Measurements from ENCODE around the gene ACE2. TPM values are rescaled to one million over a fixed set of nuclear protein-coding genes. Genes with fewer than 3 reads are reported as not detected.

ACE2 gene
- total RNA-seq, 1 donor from 2014 or later: not detected

DNA sequence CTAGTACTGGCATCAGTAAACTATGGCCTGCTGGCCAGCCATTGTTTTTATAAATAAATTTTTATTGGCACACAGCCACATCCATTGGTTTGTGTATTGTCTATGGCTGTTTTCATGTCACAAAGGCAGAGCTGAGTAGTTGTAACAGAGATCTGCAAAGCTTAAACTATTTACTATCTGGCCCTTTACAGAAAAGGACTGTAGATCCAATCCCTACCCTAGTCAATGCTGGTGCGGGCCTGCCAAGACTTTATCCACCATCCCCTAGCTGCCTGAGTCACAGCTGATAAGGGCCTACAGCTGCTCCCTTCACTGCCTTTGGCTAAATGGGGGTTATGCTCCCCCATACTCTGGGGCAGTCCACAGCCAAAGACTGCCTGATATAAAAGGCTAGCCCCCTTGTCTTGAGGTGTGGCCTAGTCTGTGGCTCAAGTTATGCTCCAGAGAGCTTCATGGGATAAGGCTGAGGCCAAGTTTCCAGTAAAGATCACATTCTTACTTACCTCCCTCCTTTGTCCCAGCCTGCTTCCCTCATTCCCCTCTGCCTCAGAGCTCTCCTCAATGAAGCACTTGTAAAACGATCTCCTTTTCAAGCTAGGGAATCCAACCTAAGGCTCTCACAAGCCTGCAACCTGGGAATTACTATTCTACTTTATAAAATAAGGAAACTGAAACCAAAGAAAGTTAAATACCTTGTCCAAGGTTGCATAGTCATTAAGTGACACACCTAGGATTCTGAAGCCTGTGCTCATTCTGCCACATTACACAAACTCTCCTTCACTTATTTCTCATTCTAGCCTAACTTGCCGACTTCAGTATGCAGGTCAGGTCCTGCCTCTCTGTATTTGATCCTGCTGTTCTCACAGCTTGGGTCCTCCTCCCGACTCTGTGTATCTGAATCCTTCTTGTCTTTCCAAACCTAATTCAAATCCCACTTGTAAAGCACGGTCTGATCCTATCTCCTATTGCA lies 20.7 kb downstream of the ACE2 start:
- no peaks in the 10 kb centered on the region for H3K9me3 Mint-ChIP-seq
- H3K4me1 Mint-ChIP-seq: no peaks in the 10 kb centered on the region
- ChIA-PET CTCF (no interaction called here), POLR2A (no interaction called here)
- intact Hi-C loops (cut with micrococcal nuclease): no loop called here
- TF ChIP-seq, protein P1, sequence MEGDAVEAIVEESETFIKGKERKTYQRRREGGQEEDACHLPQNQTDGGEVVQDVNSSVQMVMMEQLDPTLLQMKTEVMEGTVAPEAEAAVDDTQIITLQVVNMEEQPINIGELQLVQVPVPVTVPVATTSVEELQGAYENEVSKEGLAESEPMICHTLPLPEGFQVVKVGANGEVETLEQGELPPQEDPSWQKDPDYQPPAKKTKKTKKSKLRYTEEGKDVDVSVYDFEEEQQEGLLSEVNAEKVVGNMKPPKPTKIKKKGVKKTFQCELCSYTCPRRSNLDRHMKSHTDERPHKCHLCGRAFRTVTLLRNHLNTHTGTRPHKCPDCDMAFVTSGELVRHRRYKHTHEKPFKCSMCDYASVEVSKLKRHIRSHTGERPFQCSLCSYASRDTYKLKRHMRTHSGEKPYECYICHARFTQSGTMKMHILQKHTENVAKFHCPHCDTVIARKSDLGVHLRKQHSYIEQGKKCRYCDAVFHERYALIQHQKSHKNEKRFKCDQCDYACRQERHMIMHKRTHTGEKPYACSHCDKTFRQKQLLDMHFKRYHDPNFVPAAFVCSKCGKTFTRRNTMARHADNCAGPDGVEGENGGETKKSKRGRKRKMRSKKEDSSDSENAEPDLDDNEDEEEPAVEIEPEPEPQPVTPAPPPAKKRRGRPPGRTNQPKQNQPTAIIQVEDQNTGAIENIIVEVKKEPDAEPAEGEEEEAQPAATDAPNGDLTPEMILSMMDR (IDR thresholded peaks at IDR 0.05): no peak
- DNase-seq (no peak), ATAC-seq (ENCODE audit: low read depth) (no peak)
- no peak overlapping the region for H3K4me3 Mint-ChIP-seq
- H3K27me3 Mint-ChIP-seq: no peaks in the 10 kb centered on the region
- no peaks in the 10 kb centered on the region for H3K36me3 Mint-ChIP-seq (ENCODE audit: low read depth)
- no peak overlapping the region for H3K27ac Mint-ChIP-seq

DNA sequence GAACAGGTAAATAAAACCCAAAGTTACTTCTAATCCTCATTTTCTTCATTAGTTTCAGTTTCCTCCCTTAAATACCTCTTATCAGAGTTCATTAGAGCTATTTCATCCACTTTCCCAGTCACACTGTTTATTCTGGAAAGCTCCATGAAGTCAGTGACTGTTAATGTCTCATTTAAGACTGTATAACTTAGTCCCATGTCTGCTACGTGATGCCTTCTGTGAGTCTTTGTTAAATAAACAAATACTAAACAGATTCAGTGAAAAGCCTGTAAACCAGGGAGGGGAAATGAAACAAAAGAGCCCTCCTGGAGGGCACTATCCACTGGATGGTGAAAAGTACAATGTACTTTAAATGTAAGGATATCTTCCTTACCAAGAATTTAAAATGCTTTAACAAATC lies 24.7 kb downstream of the ACE2 start:
- H3K27ac Mint-ChIP-seq: no peak overlapping the region
- intact Hi-C loops (cut with micrococcal nuclease): no loop called here
- no peaks in the 10 kb centered on the region for H3K27me3 Mint-ChIP-seq

DNA sequence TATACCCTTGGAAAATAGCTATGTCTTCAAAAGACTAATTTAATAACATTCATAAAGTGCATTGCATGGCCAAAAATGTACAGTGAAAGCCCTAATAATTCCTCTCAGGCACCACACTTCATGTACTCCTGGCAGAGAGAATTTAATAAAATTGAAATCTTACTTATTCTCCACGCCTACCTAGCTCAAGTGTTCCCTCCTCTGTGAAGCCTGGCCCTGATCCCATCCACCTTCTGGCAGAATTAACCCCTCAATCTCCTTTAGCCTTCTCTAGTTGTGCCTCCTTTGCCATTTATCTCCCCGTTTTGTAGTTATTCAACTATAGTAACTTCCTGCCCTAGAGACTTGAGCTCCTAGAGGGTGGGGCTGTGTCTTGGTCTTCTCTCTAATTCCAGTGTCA lies 26.7 kb downstream of the ACE2 start:
- H3K4me3 Mint-ChIP-seq: no peak overlapping the region
- no peaks in the 10 kb centered on the region for H3K9me3 Mint-ChIP-seq
- no peaks in the 10 kb centered on the region for H3K27me3 Mint-ChIP-seq
- ChIA-PET POLR2A (no interaction called here), CTCF (no interaction called here)
- no peaks in the 10 kb centered on the region for H3K36me3 Mint-ChIP-seq (ENCODE audit: low read depth)
- DNase-seq (no peak), ATAC-seq (ENCODE audit: low read depth) (no peak)
- TF ChIP-seq, protein P1 (IDR thresholded peaks at IDR 0.05): no peak
- no peaks in the 10 kb centered on the region for H3K4me1 Mint-ChIP-seq
- intact Hi-C loops (cut with micrococcal nuclease): no loop called here
- no peak overlapping the region for H3K27ac Mint-ChIP-seq

More for the DNA sequence above, 24.7 kb downstream of the ACE2 start:
- no peaks in the 10 kb centered on the region for H3K9me3 Mint-ChIP-seq
- no peaks in the 10 kb centered on the region for H3K4me1 Mint-ChIP-seq
- no peaks in the 10 kb centered on the region for H3K36me3 Mint-ChIP-seq (ENCODE audit: low read depth)
- no peak overlapping the region for H3K4me3 Mint-ChIP-seq
- DNase-seq (no peak), ATAC-seq (ENCODE audit: low read depth) (no peak)
- ChIA-PET CTCF (no interaction called here), POLR2A (no interaction called here)
- TF ChIP-seq, protein P1 (IDR thresholded peaks at IDR 0.05): no peak

DNA sequence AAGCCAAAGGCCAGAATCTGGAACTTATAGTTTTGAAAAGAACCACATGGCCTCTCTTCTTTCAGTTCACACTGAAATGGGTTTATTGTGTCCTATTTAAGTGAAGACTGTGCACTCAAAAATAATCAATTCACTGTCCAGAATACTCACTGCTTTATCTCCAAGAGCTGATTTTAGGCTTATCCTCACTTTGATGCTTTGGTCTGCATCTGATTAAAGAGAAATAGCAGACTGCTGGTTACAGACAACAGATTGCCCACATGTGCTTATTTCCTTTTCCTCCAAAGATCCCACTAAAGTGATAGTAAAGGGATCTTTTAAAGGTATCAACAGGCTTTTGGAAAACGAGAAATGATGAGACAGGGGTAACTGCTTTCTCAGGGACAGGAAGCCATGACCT lies 30.6 kb downstream of the ACE2 start:
- H3K4me3 Mint-ChIP-seq: no peak overlapping the region
- H3K9me3 Mint-ChIP-seq: no peaks in the 10 kb centered on the region
- intact Hi-C loops (cut with micrococcal nuclease): no loop called here
- CTCF ChIA-PET: no interaction called here
- POLR2A ChIA-PET: no interaction called here
- H3K27me3 Mint-ChIP-seq: peaks cover 2% of the 10 kb centered on the region
- no peak overlapping the region for H3K27ac Mint-ChIP-seq
- DNase-seq (no peak), ATAC-seq (ENCODE audit: low read depth) (no peak)
- H3K36me3 Mint-ChIP-seq (ENCODE audit: low read depth): no peaks in the 10 kb centered on the region
- H3K4me1 Mint-ChIP-seq: no peaks in the 10 kb centered on the region
- TF ChIP-seq, protein P1 (IDR thresholded peaks at IDR 0.05): no peak

DNA sequence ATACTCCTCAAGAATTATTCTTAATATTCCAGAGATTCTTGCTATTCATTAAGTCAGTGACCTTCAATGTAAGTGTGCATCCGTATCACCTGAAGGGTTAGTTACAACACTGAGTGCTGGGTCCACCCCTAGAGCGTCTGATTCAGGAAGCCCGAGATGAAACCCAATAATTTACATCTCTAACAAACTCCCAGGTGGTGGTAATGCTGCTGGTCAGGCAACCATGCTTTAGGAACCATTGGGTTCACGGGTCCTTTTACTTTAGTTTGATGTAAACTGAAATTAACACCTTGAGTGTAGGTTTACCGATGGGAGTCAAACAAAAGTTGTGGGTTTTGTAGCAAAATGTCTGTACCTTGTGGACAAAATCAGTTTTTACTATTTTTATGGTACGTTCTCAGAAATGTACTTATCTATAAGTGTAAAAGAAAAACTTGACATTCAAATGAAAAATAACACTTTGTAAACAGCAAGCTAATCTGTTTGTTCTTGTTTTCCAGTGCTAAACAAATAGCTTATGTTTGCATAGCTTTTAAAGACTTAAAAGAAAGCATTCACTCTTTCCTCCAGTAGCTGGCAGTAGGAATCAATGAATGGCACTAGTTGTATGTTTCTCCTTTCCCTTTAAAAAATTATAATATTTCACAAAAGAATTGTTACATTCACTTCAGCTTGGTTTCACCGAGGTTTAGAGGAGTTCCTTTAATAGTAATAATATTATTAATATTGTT lies 32.7 kb downstream of the ACE2 start:
- DNase-seq: no peak
- H3K4me3 Mint-ChIP-seq: no peak overlapping the region
- peaks cover 2% of the 10 kb centered on the region for H3K27me3 Mint-ChIP-seq
- no peak overlapping the region for H3K27ac Mint-ChIP-seq
- H3K36me3 Mint-ChIP-seq (ENCODE audit: low read depth): no peaks in the 10 kb centered on the region
- no peaks in the 10 kb centered on the region for H3K9me3 Mint-ChIP-seq
- intact Hi-C loops (cut with micrococcal nuclease): no loop called here
- no peaks in the 10 kb centered on the region for H3K4me1 Mint-ChIP-seq
- no peak for ATAC-seq (ENCODE audit: low read depth)
- POLR2A ChIA-PET: no interaction called here
- CTCF ChIA-PET: no interaction called here
- TF ChIP-seq, protein P1 (IDR thresholded peaks at IDR 0.05): no peak

All from activated B cell treated with CpG ODN at 0.5 μM for 24 hours (primary cell).